ENCODE data around the gene RASA2. TPM values are rescaled to one million over a fixed set of nuclear protein-coding genes. Genes with fewer than 3 reads are reported as not detected.

Gene RASA2
- total and polyA plus RNA-seq, 10 of the 15 experiments (the other 5 are each of a cell fraction or from before 2014, with no cell fraction given): 1.9 to 9.4 (median 7.2) TPM

DNA sequence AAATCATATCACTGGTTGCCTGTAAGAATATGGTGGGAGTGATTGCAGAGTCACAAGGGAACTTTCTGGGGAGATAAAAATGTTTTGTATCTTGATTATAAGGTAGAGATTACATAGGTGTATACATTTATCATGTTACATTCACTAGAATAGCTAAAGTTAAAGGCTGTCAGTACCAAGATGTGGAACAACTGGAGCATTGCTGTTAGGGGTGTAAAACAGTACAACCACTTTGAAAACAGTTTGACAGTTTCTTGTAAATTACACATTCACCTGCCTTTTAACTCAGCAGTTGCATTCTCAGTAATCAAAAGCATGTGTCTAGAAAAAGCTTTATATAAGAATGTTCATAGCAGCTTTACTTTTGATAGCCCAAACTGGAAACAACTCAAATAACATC is 27.6 kb downstream of the RASA2 start (continued):
- TF ChIP-seq, protein P1, sequence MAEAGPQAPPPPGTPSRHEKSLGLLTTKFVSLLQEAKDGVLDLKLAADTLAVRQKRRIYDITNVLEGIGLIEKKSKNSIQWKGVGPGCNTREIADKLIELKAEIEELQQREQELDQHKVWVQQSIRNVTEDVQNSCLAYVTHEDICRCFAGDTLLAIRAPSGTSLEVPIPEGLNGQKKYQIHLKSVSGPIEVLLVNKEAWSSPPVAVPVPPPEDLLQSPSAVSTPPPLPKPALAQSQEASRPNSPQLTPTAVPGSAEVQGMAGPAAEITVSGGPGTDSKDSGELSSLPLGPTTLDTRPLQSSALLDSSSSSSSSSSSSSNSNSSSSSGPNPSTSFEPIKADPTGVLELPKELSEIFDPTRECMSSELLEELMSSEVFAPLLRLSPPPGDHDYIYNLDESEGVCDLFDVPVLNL (IDR thresholded peaks at IDR 0.05; ENCODE audit: low read depth, low read length): no peak
- TF ChIP-seq EZH2 (IDR thresholded peaks at IDR 0.05; ENCODE audit: borderline replicate concordance, control insufficient read depth, low read depth, low read length): no peak
- no peak for TF ChIP-seq JUND (IDR thresholded peaks at IDR 0.05; ENCODE audit: low read depth, low read length)
- TF ChIP-seq MEF2B (IDR thresholded peaks at IDR 0.05; ENCODE audit: partially characterized antibody, poor library complexity, severe bottlenecking): no peak
- no peak for TF ChIP-seq ZNF217 (IDR thresholded peaks at IDR 0.05)
- no peak for TF ChIP-seq STAT1 (conservative IDR thresholded peaks at IDR 0.05)
- TF ChIP-seq MYC (IDR thresholded peaks at IDR 0.05; ENCODE audit: insufficient read depth, insufficient read length, insufficient replicate concordance, low read length, severe bottlenecking): no peak
- TF ChIP-seq TCF7 (IDR thresholded peaks at IDR 0.05; ENCODE audit: borderline replicate concordance): no peak

DNA sequence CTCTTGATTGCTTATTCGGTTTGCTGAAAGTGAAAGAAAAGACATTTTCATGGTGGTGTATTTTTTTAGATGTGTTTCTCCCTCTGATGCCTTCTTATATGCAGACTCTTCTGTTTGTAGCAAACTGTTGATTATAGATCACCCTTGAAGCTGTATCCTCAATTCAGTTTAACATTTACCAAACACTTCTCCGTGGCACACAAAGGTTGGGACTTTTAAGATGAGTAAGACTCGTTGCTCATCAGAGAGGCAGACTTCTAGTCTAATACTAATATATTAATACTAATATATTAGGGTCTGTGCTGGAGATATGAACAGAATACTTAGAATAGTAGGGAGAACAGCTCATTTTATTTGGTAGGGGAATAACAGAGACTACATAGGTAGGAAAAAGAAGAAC is 32.8 kb downstream of the RASA2 start:
- Histone ChIP-seq H3K79me2 (ENCODE audit: control insufficient read depth, insufficient read depth, low read length) (no peaks in the 10 kb centered on the region), H2AFZ (ENCODE audit: control insufficient read depth, low read depth, low read length) (no peak overlapping the region), H3K36me3 (ENCODE audit: control insufficient read depth in 2 of 2, insufficient read depth in 2 of 2, low read length in 1 of 2) (peaks cover 2 to 13% of the 10 kb centered on the region in 2 experiments), H3K4me2 (ENCODE audit: control insufficient read depth, insufficient read depth) (no peak overlapping the region), H3K9me3 (replicated peaks; ENCODE audit: control insufficient read depth, insufficient read depth, low read length) (peaks cover 3% of the 10 kb centered on the region; the same call in 1 of the 3 replicates), H3K4me1 (ENCODE audit: control insufficient read depth, insufficient read depth, low read length) (no peaks in the 10 kb centered on the region), H3K9ac (ENCODE audit: control insufficient read depth, insufficient read depth, low read length) (no peak overlapping the region), H4K20me1 (ENCODE audit: control insufficient read depth, insufficient read depth) (no peaks in the 10 kb centered on the region), H3K4me3 (no peak overlapping the region), H3K27ac (ENCODE audit: control insufficient read depth, insufficient read depth) (no peak overlapping the region), H3K27me3 (replicated peaks in 1 of 2; ENCODE audit: control insufficient read depth in 2 of 2, insufficient read depth in 2 of 2, low read length in 1 of 2) (no peaks in the 10 kb centered on the region)
- 16% methylated on average over 3 of the region's 3 CpGs for WGBS (ENCODE audit: insufficient coverage, insufficient replicate concordance, low lambda C conversion rate, missing lambda C conversion rate)
- ATAC-seq (no peak), DNase-seq (ENCODE audit: low read depth, low spot score) (no peak), FAIRE-seq (no peak)
- BruUV-seq (replicated peaks): no TSS peak
- no peak for TF ChIP-seq IRF4 (IDR thresholded peaks at IDR 0.05; ENCODE audit: low read depth, low read length)
- TF ChIP-seq, protein P2, sequence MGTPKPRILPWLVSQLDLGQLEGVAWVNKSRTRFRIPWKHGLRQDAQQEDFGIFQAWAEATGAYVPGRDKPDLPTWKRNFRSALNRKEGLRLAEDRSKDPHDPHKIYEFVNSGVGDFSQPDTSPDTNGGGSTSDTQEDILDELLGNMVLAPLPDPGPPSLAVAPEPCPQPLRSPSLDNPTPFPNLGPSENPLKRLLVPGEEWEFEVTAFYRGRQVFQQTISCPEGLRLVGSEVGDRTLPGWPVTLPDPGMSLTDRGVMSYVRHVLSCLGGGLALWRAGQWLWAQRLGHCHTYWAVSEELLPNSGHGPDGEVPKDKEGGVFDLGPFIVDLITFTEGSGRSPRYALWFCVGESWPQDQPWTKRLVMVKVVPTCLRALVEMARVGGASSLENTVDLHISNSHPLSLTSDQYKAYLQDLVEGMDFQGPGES (IDR thresholded peaks at IDR 0.05): no peak
- no peak for TF ChIP-seq ZBED1 (IDR thresholded peaks at IDR 0.05; ENCODE audit: borderline replicate concordance)
- RAD21 ChIA-PET (ENCODE audit: unreplicated experiment): no interaction called here
- POLR2A ChIA-PET: no interaction called here
- intact Hi-C loops (cut with micrococcal nuclease; ENCODE audit: unreplicated experiment): no loop called here
- in situ Hi-C loops (cut with MboI): no loop called here
- SMC1A ChIA-PET (ENCODE audit: uncharacterized antibody, unreplicated experiment): no interaction called here
- CTCF ChIA-PET: interaction anchor here (0.6 to 1.2 kb wide), 3 partner anchors 17 to 126 kb away, joined by 3 read pairs; no protein-coding TSS in a partner anchor

All from GM12878 (cell line).